Kidney (tissue), 14 donors: ENCODE results near the gene PINK1. TPM values are rescaled to one million over a fixed set of nuclear protein-coding genes. Genes with fewer than 3 reads are reported as not detected.

Experiments used
- DNase-seq, 5 donors: peaks; one replicate each; pipeline ENCODE4 v3.0.0-alpha.2; 2013 to 2020
- FAIRE-seq: peaks from 2 replicates; lab custom pipeline; 2012; peaks lifted over from hg19 to GRCh38; lab: Jason Lieb, UNC
- H3K27ac ChIP-seq, 2 donors: one replicate each; pipeline ENCODE4 v1.7.0; 2013; ENCODE audit warnings: low read depth in 2 of 2, low read length in 2 of 2, inconsistent platforms in 1 of 2
- H3K27me3 ChIP-seq: one replicate; pipeline ENCODE4 v1.7.1; 2013; ENCODE audit warnings: low read length, inconsistent platforms; ENCODE audit not compliant: control insufficient read depth, insufficient read depth
- H3K36me3 ChIP-seq, 3 donors: one replicate each; pipeline versions ENCODE4 v1.7.0 to v1.7.1; 2013; ENCODE audit warnings: low read length in 3 of 3, control low read depth in 1 of 3, inconsistent platforms in 1 of 3; ENCODE audit not compliant: insufficient read depth in 3 of 3, control insufficient read depth in 2 of 3
- H3K4me1 ChIP-seq, 3 donors: one replicate each; pipeline versions ENCODE4 v1.7.0 to v1.7.1; 2013; ENCODE audit warnings: low read length in 3 of 3, inconsistent platforms in 1 of 3, low read depth in 1 of 3; ENCODE audit not compliant: control insufficient read depth in 2 of 3, insufficient read depth in 2 of 3
- H3K4me3 ChIP-seq, 3 donors: one replicate each; pipeline versions ENCODE4 v1.7.0 to v1.8.1; 2013; ENCODE audit warnings: low read length in 3 of 3, control low read depth in 1 of 3, inconsistent platforms in 1 of 3
- H3K9ac ChIP-seq, 3 donors: one replicate each; pipeline versions ENCODE4 v1.7.0 to v1.7.1; 2013; ENCODE audit warnings: low read length in 3 of 3, control low read depth in 1 of 3, inconsistent platforms in 1 of 3
- H3K9me3 ChIP-seq, 3 donors: one replicate each; pipeline versions ENCODE4 v1.7.0 to v1.7.1; 2013; ENCODE audit warnings: low read length in 3 of 3, control low read depth in 1 of 3, inconsistent platforms in 1 of 3; ENCODE audit not compliant: control insufficient read depth in 2 of 3, insufficient read depth in 1 of 3
- CTCF ChIP-seq: IDR thresholded peaks from 3 replicates; pipeline ENCODE4 v1.5.1; 2012; ENCODE audit warnings: mild to moderate bottlenecking, moderate library complexity, borderline replicate concordance; ENCODE audit not compliant: insufficient read depth; ENCODE audit errors: extremely low read depth
- intact Hi-C: fragments of 100-400 bp; cut with DNase I; formaldehyde crosslinking; loops from one replicate; pipeline ENCODE4 v1.11.1; 2022
- polyA plus RNA-seq: library from polyadenylated mRNA; stranded (reverse); fragments of 350-450 nt; fragmentation: Illumina TruSeq; extraction: RNeasy Lipid Tissue Mini Kit (QIAGEN cat#74804); gene quantifications from one replicate; pipeline ENCODE4 v1.2.3, GENCODE V29; 2014; ENCODE audit warnings: low read depth, low replicate concordance; ENCODE audit not compliant: insufficient read depth
- total RNA-seq: library from RNA; stranded (reverse); fragmentation: NEBNext Ultra II Directional; extraction: Animal tissue kit (Norgen Biotek cat#: 25700); gene quantifications from one replicate; pipeline ENCODE4 v1.2.1, GENCODE V29; 2021
- donor health status: control.
- donor health status: control.
- donor health status: control.
- donor health status: control.
- donor health status: control.
- donor health status: DM: yes; HTN: yes; CAD: no.
- donor health status: Normal renal cell carcinoma (clear cell type).

The PINK1 gene
- total and polyA plus RNA-seq, 2 donors from 2014 or later: 72.7 to 156 TPM

DNA sequence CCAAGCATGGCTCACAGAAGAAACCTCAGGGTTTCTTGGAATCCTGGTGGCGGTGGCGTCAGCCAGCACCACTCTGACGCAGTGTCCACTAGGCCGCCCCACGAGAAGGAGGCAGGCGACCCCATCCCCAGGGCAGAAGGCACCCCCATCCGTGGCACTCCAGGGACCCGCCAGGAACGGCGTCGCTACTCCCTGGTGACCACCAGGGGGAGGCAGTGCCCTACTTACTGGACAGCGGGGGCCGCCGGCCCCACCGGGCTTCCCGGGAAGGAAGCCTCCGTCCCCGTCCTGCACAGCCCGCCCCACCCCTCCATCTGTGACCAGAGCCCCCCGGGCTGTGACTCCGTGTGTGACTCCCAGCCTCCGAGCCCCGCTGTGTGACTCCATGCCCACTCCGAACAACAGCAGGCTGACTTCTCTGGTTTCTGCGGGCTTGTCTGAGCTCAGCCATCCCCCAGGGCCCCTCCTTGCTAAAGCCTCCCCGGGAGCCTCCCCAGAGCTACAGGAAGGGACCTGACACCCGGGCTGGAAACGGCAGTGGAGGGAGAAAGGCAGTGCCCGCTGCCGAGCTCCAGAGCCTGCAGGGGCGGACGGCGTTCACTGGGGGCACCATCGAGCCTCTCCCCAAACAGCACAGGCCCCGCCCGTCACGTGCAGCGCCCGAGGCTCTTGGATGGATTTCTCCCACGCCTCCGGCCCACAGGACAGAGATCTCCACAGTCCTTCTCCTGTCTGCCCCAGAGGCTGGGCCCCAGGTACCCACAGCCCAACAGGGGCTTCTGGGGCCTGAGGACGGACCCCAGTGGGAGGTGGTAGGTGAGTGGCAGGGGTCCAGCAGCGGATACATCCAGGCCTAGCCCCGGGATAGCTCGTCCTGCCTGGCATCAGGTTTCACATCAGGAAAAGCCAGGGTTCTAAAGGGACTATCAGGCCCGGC, 63.4 kb downstream of the PINK1 start:
- Histone ChIP-seq H3K4me1 (peaks cover 0 to 2% (median 0%) of the 10 kb centered on the region in 3 donors), H3K36me3 (no peaks in the 10 kb centered on the region), H3K4me3 (peak overlapping the region; percentile 36 to 73 (median 51)), H3K27me3 (no peaks in the 10 kb centered on the region), H3K27ac (peak overlapping the region; percentile 70 to 71), H3K9ac (peak overlapping the region; percentile 22 to 84 (median 62)), H3K9me3 (no peaks in the 10 kb centered on the region)
- peak; percentile 87 for TF ChIP-seq CTCF
- intact Hi-C loops: loop anchor here (10.0 kb wide), 1 partner anchor 498 kb away; no protein-coding TSS in a partner anchor
- FAIRE-seq (no peak), DNase-seq (peak; percentile 95 to 97 (median 96))

DNA sequence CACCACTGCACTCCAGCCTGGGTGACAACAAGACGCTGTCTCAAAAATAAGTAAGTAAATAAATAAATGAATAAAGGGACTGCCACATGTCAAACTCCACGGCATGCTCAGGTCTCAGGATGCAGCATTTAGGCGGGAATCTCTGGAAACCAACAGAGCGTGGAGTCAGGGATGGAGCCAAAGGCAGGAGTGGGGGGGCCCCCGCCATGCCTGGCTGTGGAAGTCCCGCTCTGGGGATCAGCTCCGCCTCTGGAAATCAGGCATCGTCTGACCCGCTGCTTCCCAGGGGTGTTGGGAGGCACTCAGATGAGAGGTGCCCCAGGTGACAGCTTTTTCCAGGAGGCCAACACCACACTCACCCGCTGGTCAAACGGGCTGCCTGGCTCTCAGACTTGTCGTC, 64.3 kb downstream of the PINK1 start:
- Histone ChIP-seq H3K4me3 (no peak overlapping the region), H3K27me3 (no peaks in the 10 kb centered on the region), H3K27ac (no peak overlapping the region), H3K36me3 (no peaks in the 10 kb centered on the region), H3K9me3 (no peaks in the 10 kb centered on the region), H3K9ac (no peak overlapping the region), H3K4me1 (peaks cover 0 to 2% (median 0%) of the 10 kb centered on the region in 3 donors)
- no peak for TF ChIP-seq CTCF
- intact Hi-C loops: loop anchor here (10.0 kb wide), 1 partner anchor 497 kb away; no protein-coding TSS in a partner anchor
- peak in 3 of 5 donors; percentile 25 to 65 (median 32) for DNase-seq
- no peak for FAIRE-seq

DNA sequence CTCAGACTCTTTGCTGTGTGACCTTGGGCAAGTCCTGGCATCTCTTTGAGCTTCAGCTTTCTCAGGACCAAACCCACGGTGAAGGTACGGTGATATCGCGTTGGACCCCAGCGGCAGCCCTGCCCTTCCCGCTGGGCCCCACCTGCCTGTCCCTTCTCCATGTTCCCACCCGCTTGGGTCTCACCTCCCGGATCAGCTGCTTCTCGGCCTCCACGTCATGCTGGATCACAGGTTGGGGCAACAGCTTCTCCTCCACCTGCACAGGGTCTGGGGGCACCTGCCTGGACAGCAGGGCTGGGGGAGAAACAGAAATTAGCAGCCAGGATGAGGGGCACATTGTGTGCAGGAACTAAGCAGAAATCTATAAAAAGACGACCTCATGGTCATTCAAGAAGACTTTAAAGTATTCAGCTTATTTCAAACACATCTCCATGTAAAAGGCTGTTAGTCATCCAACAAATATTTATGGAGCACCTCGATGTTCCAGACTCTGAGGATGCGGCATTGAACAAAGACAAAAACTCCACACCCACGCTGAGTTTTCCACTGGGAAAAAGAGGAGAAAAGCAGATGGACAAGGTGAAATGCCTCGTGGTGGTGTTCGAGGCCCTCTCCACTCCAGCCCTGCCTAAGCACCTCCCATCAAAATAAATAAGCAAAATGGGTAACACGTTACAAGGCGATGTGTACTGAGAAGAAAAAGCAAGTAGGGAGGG, 65.1 kb downstream of the PINK1 start:
- no peaks in the 10 kb centered on the region for H3K27me3 ChIP-seq
- no peak overlapping the region for H3K4me3 ChIP-seq
- H3K36me3 ChIP-seq: no peaks in the 10 kb centered on the region
- peaks cover 0 to 2% (median 0%) of the 10 kb centered on the region in 3 donors for H3K4me1 ChIP-seq
- DNase-seq (no peak), FAIRE-seq (no peak)
- intact Hi-C loops: loop anchor here (10.0 kb wide), 1 partner anchor 496 kb away; no protein-coding TSS in a partner anchor
- TF ChIP-seq CTCF: no peak
- no peak overlapping the region for H3K27ac ChIP-seq
- no peaks in the 10 kb centered on the region for H3K9me3 ChIP-seq
- H3K9ac ChIP-seq: no peak overlapping the region
